K562 (cell line): ENCODE results near the gene RNF212B.

ENCODE experiments used
- GATA2 ChIP-seq: sonication (generic); formaldehyde crosslinking; IDR thresholded peaks from 2 replicates; pipeline ENCODE4 v1.4.0; 2020; ENCODE audit warnings: mild to moderate bottlenecking, missing genetic modification reagents
- HNRNPL ChIP-seq: fragments of 200-400 bp; formaldehyde crosslinking; IDR thresholded peaks from 2 replicates; pipeline ENCODE4 v1.6.1; 2017; ENCODE audit warnings: low read depth, mild to moderate bottlenecking, low read length
- MCM3 ChIP-seq: fragments of 450-650 bp; IDR thresholded peaks from 2 replicates; pipeline ENCODE4 v1.6.1; 2016
- PHF20 ChIP-seq: fragments of 450-650 bp; IDR thresholded peaks from 2 replicates; pipeline ENCODE4 v1.6.1; 2018; ENCODE audit not compliant: partially characterized antibody
- SMAD1 ChIP-seq: fragments of 150-350 bp; IDR thresholded peaks from 2 replicates; pipeline ENCODE4 v1.6.1; 2014; ENCODE audit warnings: low read length, low read depth; ENCODE audit not compliant: partially characterized antibody
- YY1 ChIP-seq, 3 experiments: IDR thresholded peaks; 2 replicates each; pipeline ENCODE4 v1.6.1; 2011; ENCODE audit warnings: low read length in 2 of 3, mild to moderate bottlenecking in 2 of 3, moderate library complexity in 2 of 3, borderline replicate concordance in 1 of 3, control low read depth in 1 of 3, low read depth in 1 of 3; ENCODE audit not compliant: insufficient read depth in 3 of 3, insufficient replicate concordance in 2 of 3, control insufficient read depth in 1 of 3, insufficient read length in 1 of 3; ENCODE audit errors: extremely low read depth in 1 of 3
- TF ChIP-seq, protein P1 (sequence below), 3 experiments: IDR thresholded peaks in 2 of 3; conservative IDR thresholded peaks in 1 of 3; 2 replicates each; pipeline ENCODE4 v1.5.1; 2011 to 2012; ENCODE audit warnings: low read length in 3 of 3, mild to moderate bottlenecking in 3 of 3, control low read depth in 2 of 3, improper control_type of control experiment in 1 of 3, inconsistent platforms in 1 of 3, low read depth in 1 of 3, mixed read lengths in 1 of 3, moderate library complexity in 1 of 3; ENCODE audit not compliant: insufficient read depth in 2 of 3
- TF ChIP-seq, protein P2 (sequence below): sonication (generic); formaldehyde crosslinking; IDR thresholded peaks from 2 replicates; pipeline ENCODE4 v1.8.1; 2023; ENCODE audit warnings: mild to moderate bottlenecking, missing genetic modification reagents

DNA sequence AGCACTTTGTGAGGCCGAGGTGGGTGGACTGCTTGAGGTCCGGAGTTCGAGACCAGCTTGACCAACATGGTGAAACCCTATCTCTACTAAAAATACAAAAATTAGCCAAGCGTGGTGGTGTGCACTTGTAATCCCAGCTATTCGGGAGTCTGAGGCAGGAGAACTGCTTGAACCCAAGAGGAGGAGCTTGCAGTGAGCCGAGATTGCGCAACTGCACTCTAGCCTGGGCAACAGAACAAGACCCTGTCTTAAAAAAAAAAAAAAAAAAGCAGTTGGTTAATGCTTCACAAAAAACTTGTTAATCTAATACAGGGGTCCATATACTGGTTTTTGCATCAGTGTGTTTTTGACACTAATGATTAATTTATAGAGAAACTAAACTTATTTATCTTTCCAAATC lies 35.7 kb upstream of the RNF212B start:
- TF ChIP-seq PHF20: no peak
- TF ChIP-seq, protein P1, sequence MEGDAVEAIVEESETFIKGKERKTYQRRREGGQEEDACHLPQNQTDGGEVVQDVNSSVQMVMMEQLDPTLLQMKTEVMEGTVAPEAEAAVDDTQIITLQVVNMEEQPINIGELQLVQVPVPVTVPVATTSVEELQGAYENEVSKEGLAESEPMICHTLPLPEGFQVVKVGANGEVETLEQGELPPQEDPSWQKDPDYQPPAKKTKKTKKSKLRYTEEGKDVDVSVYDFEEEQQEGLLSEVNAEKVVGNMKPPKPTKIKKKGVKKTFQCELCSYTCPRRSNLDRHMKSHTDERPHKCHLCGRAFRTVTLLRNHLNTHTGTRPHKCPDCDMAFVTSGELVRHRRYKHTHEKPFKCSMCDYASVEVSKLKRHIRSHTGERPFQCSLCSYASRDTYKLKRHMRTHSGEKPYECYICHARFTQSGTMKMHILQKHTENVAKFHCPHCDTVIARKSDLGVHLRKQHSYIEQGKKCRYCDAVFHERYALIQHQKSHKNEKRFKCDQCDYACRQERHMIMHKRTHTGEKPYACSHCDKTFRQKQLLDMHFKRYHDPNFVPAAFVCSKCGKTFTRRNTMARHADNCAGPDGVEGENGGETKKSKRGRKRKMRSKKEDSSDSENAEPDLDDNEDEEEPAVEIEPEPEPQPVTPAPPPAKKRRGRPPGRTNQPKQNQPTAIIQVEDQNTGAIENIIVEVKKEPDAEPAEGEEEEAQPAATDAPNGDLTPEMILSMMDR (IDR thresholded peaks at IDR 0.05 in 2 of 3, conservative IDR thresholded peaks at IDR 0.05 in 1 of 3; ENCODE audit: insufficient read depth in 2 of 3, low read depth in 1 of 3, low read length in 3 of 3): no peak
- TF ChIP-seq SMAD1: no peak
- TF ChIP-seq, protein P2, sequence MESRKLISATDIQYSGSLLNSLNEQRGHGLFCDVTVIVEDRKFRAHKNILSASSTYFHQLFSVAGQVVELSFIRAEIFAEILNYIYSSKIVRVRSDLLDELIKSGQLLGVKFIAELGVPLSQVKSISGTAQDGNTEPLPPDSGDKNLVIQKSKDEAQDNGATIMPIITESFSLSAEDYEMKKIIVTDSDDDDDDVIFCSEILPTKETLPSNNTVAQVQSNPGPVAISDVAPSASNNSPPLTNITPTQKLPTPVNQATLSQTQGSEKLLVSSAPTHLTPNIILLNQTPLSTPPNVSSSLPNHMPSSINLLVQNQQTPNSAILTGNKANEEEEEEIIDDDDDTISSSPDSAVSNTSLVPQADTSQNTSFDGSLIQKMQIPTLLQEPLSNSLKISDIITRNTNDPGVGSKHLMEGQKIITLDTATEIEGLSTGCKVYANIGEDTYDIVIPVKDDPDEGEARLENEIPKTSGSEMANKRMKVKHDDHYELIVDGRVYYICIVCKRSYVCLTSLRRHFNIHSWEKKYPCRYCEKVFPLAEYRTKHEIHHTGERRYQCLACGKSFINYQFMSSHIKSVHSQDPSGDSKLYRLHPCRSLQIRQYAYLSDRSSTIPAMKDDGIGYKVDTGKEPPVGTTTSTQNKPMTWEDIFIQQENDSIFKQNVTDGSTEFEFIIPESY (CRISPR knock-in tag): no peak
- TF ChIP-seq MCM3: no peak
- no peak for TF ChIP-seq YY1 (IDR thresholded peaks at IDR 0.05; ENCODE audit: borderline replicate concordance in 1 of 3, control insufficient read depth in 1 of 3, extremely low read depth in 1 of 3, insufficient read depth in 3 of 3, insufficient read length in 1 of 3, insufficient replicate concordance in 2 of 3, low read depth in 1 of 3, low read length in 2 of 3)
- no peak for TF ChIP-seq HNRNPL
- TF ChIP-seq GATA2 (CRISPR knock-in tag): no peak
